Vagina (tissue), 2 donors: ENCODE results near the gene CX3CR1. TPM values are rescaled to one million over a fixed set of nuclear protein-coding genes. Genes with fewer than 3 reads are reported as not detected.

Experiments used
- DNase-seq, 2 donors: peaks; one replicate each; pipeline ENCODE4 v3.0.0-alpha.2; 2017; ENCODE audit errors: extremely low spot score in 2 of 2
- H3K27ac ChIP-seq: fragments of 200-600 bp; sonication (generic); one replicate; pipeline ENCODE4 v1.5.1; 2019
- H3K27me3 ChIP-seq: fragments of 200-600 bp; sonication (generic); one replicate; pipeline ENCODE4 v1.5.1; 2019
- H3K36me3 ChIP-seq, 2 donors: fragments of 200-600 bp; sonication (generic); one replicate each; pipeline ENCODE4 v1.5.1; 2017 to 2019
- H3K4me1 ChIP-seq: fragments of 200-600 bp; sonication (generic); one replicate; pipeline ENCODE4 v1.5.1; 2019
- H3K4me3 ChIP-seq, 2 donors: fragments of 200-600 bp; sonication (generic); 1 replicate in 1 of 2; 2 replicates in 1 of 2; pipeline ENCODE4 v1.5.1; 2016 to 2019
- H3K9me3 ChIP-seq: fragments of 200-600 bp; sonication (generic); one replicate; pipeline ENCODE4 v1.5.1; 2019
- POLR2A ChIP-seq, 2 donors: fragments of 450-650 bp; IDR thresholded peaks; one replicate each; pipeline ENCODE4 v1.6.1; 2017; ENCODE audit warnings: antibody characterized with exemption in 2 of 2, mild to moderate bottlenecking in 2 of 2, moderate library complexity in 2 of 2
- POLR2AphosphoS5 ChIP-seq, 2 donors: sonication (generic); formaldehyde crosslinking; IDR thresholded peaks; one replicate each; pipeline ENCODE4 v1.9.0; 2017; ENCODE audit warnings: antibody characterized with exemption in 2 of 2, mild to moderate bottlenecking in 2 of 2, low read depth in 1 of 2; ENCODE audit not compliant: insufficient read depth in 1 of 2
- intact Hi-C: fragments of 100-400 bp; cut with DNase I; formaldehyde crosslinking; loops from one replicate; pipeline ENCODE4 v1.15.1; 2023
- total RNA-seq: library from RNA; depleted of rRNA; stranded (reverse); fragments of >200 nt; gene quantifications from one replicate; pipeline ENCODE4 v1.2.3, GENCODE V29; 2016
- TF ChIP-seq, protein P1 (sequence below), 3 experiments: fragments of 450-650 bp in 2 of 3; fragments of 200-600 bp in 1 of 3; sonication (generic) in 1 of 3; IDR thresholded peaks; one replicate each; pipeline ENCODE4 v1.5.1; 2017 to 2019; ENCODE audit warnings: antibody characterized with exemption in 3 of 3, mild to moderate bottlenecking in 2 of 3, moderate library complexity in 2 of 3

Gene CX3CR1
- total RNA-seq, 1 donor from 2014 or later, result not detected

DNA sequence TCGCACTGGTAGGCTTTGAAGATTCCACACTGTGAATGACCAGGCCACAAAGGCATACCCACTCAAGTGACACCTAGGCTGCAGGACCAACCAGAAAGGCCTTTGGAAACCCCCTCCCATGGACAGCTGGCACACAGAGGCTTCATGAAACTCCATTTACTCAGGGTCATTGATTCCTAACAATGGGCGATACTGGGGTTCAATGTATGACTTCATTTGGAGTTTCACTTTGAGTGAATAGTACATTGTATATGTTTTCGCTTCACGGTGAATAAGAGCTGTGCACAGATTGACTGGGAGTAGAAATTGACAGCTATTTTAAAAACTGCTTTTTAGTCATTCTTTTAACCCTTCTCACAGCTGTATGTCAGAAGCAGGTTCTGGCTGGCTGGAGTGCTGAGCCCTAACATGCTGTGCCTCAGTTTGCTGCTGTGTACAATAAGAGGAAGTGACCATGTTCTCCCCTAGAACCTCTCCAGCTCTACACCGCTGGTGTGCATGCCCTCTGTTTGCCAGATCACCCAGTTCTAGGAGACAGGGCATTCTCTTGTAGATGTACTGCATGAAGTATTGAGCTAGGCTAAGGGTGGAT lies 15.4 kb upstream of the CX3CR1 start:
- no peaks in the 10 kb centered on the region for H3K36me3 ChIP-seq
- intact Hi-C loops, result no loop called here
- TF ChIP-seq POLR2AphosphoS5 (IDR thresholded peaks at IDR 0.05; ENCODE audit: insufficient read depth in 1 of 2, low read depth in 1 of 2) (no peak), POLR2A (IDR thresholded peaks at IDR 0.05) (no peak)
- TF ChIP-seq, protein P1, sequence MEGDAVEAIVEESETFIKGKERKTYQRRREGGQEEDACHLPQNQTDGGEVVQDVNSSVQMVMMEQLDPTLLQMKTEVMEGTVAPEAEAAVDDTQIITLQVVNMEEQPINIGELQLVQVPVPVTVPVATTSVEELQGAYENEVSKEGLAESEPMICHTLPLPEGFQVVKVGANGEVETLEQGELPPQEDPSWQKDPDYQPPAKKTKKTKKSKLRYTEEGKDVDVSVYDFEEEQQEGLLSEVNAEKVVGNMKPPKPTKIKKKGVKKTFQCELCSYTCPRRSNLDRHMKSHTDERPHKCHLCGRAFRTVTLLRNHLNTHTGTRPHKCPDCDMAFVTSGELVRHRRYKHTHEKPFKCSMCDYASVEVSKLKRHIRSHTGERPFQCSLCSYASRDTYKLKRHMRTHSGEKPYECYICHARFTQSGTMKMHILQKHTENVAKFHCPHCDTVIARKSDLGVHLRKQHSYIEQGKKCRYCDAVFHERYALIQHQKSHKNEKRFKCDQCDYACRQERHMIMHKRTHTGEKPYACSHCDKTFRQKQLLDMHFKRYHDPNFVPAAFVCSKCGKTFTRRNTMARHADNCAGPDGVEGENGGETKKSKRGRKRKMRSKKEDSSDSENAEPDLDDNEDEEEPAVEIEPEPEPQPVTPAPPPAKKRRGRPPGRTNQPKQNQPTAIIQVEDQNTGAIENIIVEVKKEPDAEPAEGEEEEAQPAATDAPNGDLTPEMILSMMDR (IDR thresholded peaks at IDR 0.05), result no peak
- peaks cover 5% of the 10 kb centered on the region for H3K9me3 ChIP-seq
- H3K27ac ChIP-seq, result no peak overlapping the region
- H3K4me3 ChIP-seq, result no peak overlapping the region
- DNase-seq, result no peak
- H3K4me1 ChIP-seq, result no peaks in the 10 kb centered on the region
- H3K27me3 ChIP-seq, result no peaks in the 10 kb centered on the region

DNA sequence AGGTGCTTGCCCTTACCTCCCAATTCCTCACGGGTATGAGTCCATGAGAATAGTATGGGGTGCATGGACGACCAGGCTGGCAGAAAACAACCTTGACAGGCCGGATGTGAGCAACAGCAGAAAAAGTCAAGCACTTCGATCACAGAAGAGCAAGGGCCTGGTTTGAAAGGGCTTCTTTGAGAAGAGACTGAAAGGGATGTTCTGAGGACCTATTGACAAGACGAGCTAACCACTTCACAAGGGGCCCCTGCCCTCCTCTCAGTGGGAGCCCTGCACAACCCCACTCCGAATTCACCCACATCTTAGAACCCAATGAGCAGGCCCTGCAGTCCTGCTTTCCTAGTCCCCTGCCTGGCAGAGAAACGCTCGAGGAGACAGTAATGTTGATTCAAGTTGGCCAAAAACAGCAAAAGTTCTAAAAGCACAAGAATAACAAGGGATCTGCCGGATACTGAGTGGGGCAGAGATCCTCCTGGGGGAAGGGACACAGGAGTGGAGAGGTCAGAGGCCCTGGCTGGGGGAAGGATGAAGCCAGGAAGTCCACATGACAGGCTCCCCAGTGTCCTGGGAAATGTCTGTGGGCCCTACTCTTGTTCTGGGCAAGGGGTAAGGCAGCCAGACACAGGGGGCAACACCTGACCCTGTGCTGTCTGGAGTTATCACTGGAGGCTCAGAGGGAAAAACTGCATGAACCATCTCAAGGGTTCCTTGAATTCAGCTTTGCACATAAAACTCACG lies 14.8 kb upstream of the CX3CR1 start:
- TF ChIP-seq, protein P1 (IDR thresholded peaks at IDR 0.05), result no peak
- TF ChIP-seq POLR2AphosphoS5 (IDR thresholded peaks at IDR 0.05; ENCODE audit: insufficient read depth in 1 of 2, low read depth in 1 of 2) (no peak), POLR2A (IDR thresholded peaks at IDR 0.05) (no peak)
- intact Hi-C loops, result loop anchor here (5.0 kb wide), 1 partner anchor 167 kb away; no protein-coding TSS in a partner anchor
- DNase-seq, result no peak
- no peak overlapping the region for H3K4me3 ChIP-seq
- no peaks in the 10 kb centered on the region for H3K36me3 ChIP-seq
- no peak overlapping the region for H3K27ac ChIP-seq
- H3K4me1 ChIP-seq, result no peaks in the 10 kb centered on the region
- no peaks in the 10 kb centered on the region for H3K27me3 ChIP-seq
- H3K9me3 ChIP-seq, result no peaks in the 10 kb centered on the region

DNA sequence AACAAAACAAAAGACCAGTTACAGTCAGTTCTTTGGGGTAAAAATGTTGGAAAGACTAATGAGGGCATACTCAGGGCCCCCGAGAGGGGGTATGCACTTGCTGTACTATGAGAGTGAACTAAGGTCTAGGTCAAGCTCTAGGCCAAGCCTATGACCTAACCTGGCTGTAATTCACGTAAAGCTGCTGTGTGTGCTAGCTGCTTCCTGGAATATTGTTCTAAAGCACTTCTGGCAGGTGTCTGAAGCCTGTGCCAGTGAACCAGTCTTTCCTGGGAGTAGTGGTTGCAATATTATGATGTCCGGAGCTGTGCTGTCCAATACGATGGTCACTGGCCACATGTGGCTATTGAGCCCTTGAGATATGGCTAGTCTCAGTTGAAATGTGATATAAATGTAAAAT lies 13.1 kb upstream of the CX3CR1 start:
- DNase-seq, result no peak
- TF ChIP-seq POLR2AphosphoS5 (IDR thresholded peaks at IDR 0.05; ENCODE audit: insufficient read depth in 1 of 2, low read depth in 1 of 2), result no peak
- Histone ChIP-seq H3K4me3 (no peak overlapping the region), H3K27me3 (no peaks in the 10 kb centered on the region), H3K4me1 (no peaks in the 10 kb centered on the region), H3K27ac (no peak overlapping the region), H3K9me3 (no peaks in the 10 kb centered on the region), H3K36me3 (no peaks in the 10 kb centered on the region)
- intact Hi-C loops, result loop anchor here (5.0 kb wide), 1 partner anchor 166 kb away; no protein-coding TSS in a partner anchor

DNA sequence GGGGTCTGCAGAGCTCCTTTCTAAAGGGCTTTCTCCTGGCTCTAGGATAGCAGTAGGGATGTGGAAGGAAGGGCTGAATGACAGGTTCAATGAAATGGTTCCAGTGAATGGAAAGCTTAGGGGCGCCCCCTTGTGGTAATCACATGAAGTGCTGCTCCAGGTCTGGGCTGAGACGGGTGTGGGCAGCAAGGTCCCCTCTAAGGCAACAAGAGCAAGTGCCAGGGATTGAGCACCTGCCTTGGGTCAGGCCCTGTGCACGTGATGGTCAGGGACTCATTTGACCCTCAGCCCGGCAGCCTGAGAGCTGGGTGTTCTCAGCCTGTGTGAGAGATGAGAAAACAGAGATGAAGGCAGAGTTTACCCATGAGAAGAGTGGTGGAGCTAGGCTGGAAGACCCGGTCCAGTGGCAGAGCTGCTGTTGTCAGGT lies 12.1 kb upstream of the CX3CR1 start:
- TF ChIP-seq POLR2AphosphoS5 (IDR thresholded peaks at IDR 0.05; ENCODE audit: insufficient read depth in 1 of 2, low read depth in 1 of 2) (no peak), POLR2A (IDR thresholded peaks at IDR 0.05) (no peak)
- TF ChIP-seq, protein P1 (IDR thresholded peaks at IDR 0.05), result peak; percentile 61 to 85 (median 84)
- Histone ChIP-seq H3K4me1 (no peaks in the 10 kb centered on the region), H3K36me3 (no peaks in the 10 kb centered on the region), H3K27me3 (no peaks in the 10 kb centered on the region), H3K4me3 (no peak overlapping the region), H3K27ac (no peak overlapping the region), H3K9me3 (no peaks in the 10 kb centered on the region)
- no peak for DNase-seq
- intact Hi-C loops, result loop anchor here (5.0 kb wide), 1 partner anchor 165 kb away; no protein-coding TSS in a partner anchor

DNA sequence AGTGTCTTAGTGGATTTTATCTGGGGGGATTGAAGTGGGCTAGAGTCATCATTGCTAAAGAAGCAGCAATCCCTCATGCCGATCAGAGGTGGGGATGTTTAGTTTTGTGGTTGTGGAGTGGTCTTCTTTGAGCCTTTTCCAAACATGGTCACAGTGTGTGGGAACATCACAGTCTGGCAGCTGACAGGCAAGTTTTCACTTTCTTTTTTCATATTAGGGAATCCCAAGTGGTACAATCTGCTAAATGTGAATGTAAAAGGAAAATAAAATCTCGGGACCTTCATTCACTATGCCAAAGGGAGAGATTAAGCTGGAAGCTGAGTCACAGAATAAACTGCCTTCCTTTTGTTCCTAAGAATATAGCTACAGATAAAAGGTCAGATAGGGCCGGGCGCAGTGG lies 10.4 kb upstream of the CX3CR1 start:
- DNase-seq, result no peak
- H3K36me3 ChIP-seq, result no peaks in the 10 kb centered on the region
- intact Hi-C loops, result loop anchor here (5.0 kb wide), 1 partner anchor 163 kb away; no protein-coding TSS in a partner anchor
- TF ChIP-seq POLR2A (IDR thresholded peaks at IDR 0.05), result no peak
- TF ChIP-seq, protein P1 (IDR thresholded peaks at IDR 0.05), result no peak
- no peak for TF ChIP-seq POLR2AphosphoS5 (IDR thresholded peaks at IDR 0.05; ENCODE audit: insufficient read depth in 1 of 2, low read depth in 1 of 2)
- H3K27ac ChIP-seq, result no peak overlapping the region
- H3K4me1 ChIP-seq, result no peaks in the 10 kb centered on the region
- no peaks in the 10 kb centered on the region for H3K9me3 ChIP-seq
- H3K4me3 ChIP-seq, result no peak overlapping the region
- no peaks in the 10 kb centered on the region for H3K27me3 ChIP-seq
